Fibroblast of lung (primary cell): ENCODE data around the gene ZNF516.

Experiments
- EZH2 ChIP-seq: IDR thresholded peaks from 2 replicates; pipeline ENCODE4 v1.5.1; 2012; ENCODE audit warnings: low read length, control low read depth, mild to moderate bottlenecking; ENCODE audit errors: missing control alignments
- TF ChIP-seq, protein P1 (sequence below), 2 donors: IDR thresholded peaks in 1 of 2; conservative IDR thresholded peaks in 1 of 2; 1 replicate in 1 of 2; 2 replicates in 1 of 2; pipeline ENCODE4 v1.5.1; 2011 to 2012; ENCODE audit warnings: low read length in 2 of 2, control low read depth in 1 of 2, inconsistent platforms in 1 of 2, low read depth in 1 of 2, mild to moderate bottlenecking in 1 of 2

DNA sequence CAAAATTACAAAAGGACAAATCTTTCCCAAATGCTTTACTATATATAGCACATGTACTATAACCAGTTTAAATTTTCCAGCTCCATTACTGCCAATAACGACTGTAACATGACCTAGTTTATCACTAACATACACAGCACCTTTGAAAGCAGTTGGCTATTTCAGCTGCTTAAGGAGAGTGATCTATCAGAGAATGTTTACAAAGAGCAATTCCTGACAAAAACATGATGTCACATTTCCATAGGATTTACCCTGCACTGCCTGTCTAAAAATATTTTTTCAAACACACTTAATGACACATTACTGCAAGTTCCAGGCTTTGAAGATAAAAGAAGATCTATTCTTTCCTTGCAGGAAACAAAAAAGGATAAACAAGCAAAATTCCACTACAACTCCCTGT is 40.6 kb downstream of the ZNF516 start:
- TF ChIP-seq, protein P1, sequence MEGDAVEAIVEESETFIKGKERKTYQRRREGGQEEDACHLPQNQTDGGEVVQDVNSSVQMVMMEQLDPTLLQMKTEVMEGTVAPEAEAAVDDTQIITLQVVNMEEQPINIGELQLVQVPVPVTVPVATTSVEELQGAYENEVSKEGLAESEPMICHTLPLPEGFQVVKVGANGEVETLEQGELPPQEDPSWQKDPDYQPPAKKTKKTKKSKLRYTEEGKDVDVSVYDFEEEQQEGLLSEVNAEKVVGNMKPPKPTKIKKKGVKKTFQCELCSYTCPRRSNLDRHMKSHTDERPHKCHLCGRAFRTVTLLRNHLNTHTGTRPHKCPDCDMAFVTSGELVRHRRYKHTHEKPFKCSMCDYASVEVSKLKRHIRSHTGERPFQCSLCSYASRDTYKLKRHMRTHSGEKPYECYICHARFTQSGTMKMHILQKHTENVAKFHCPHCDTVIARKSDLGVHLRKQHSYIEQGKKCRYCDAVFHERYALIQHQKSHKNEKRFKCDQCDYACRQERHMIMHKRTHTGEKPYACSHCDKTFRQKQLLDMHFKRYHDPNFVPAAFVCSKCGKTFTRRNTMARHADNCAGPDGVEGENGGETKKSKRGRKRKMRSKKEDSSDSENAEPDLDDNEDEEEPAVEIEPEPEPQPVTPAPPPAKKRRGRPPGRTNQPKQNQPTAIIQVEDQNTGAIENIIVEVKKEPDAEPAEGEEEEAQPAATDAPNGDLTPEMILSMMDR (conservative IDR thresholded peaks at IDR 0.05 in 1 of 2, IDR thresholded peaks at IDR 0.05 in 1 of 2; ENCODE audit: low read depth in 1 of 2, low read length in 2 of 2), result no peak
- TF ChIP-seq EZH2, result no peak
